HepG2 (cell line): ENCODE results near the gene EPN3. TPM values are rescaled to one million over a fixed set of nuclear protein-coding genes. Genes with fewer than 3 reads are reported as not detected.

ENCODE experiments used
- DMAP1 ChIP-seq: IDR thresholded peaks from 2 replicates; pipeline ENCODE4 v1.6.1; 2016
- HNRNPL ChIP-seq: fragments of 200-400 bp; formaldehyde crosslinking; IDR thresholded peaks from 2 replicates; pipeline ENCODE4 v1.6.1; 2017; ENCODE audit warnings: mild to moderate bottlenecking, low read depth, low read length
- HOXA3 ChIP-seq: sonication (generic); formaldehyde crosslinking; IDR thresholded peaks from 2 replicates; pipeline ENCODE4 v1.5.0; 2020; ENCODE audit warnings: missing genetic modification reagents
- HOXD1 ChIP-seq: sonication (generic); formaldehyde crosslinking; IDR thresholded peaks from 2 replicates; pipeline ENCODE4 v1.5.0; 2020; ENCODE audit warnings: missing genetic modification reagents
- ISL2 ChIP-seq: sonication (generic); formaldehyde crosslinking; IDR thresholded peaks from 2 replicates; pipeline ENCODE4 v1.5.0; 2020; ENCODE audit warnings: missing genetic modification reagents
- MAX ChIP-seq: IDR thresholded peaks from 2 replicates; pipeline ENCODE4 v1.6.1; 2012; ENCODE audit warnings: inconsistent platforms
- NCOA1 ChIP-seq: sonication (generic); formaldehyde crosslinking; IDR thresholded peaks from 2 replicates; pipeline ENCODE4 v1.9.0; 2021; ENCODE audit warnings: missing genetic modification reagents
- RELA ChIP-seq: sonication (generic); formaldehyde crosslinking; IDR thresholded peaks from 2 replicates; pipeline ENCODE4 v1.4.0; 2020; ENCODE audit warnings: missing genetic modification reagents
- STAT6 ChIP-seq: sonication (generic); formaldehyde crosslinking; IDR thresholded peaks from 2 replicates; pipeline ENCODE4 v1.4.0; 2020; ENCODE audit warnings: missing genetic modification reagents, mild to moderate bottlenecking, borderline replicate concordance
- TBX2 ChIP-seq: sonication (generic); formaldehyde crosslinking; IDR thresholded peaks from 2 replicates; pipeline ENCODE4 v1.5.0; 2020; ENCODE audit warnings: missing genetic modification reagents, mild to moderate bottlenecking, borderline replicate concordance
- TFAP4 ChIP-seq: sonication (generic); IDR thresholded peaks from 2 replicates; pipeline ENCODE4 v1.6.1; 2016; ENCODE audit warnings: low read depth, borderline replicate concordance
- ZBTB3 ChIP-seq: sonication (generic); formaldehyde crosslinking; IDR thresholded peaks from 2 replicates; pipeline ENCODE4 v1.4.0; 2020; ENCODE audit warnings: low read depth, mild to moderate bottlenecking, moderate library complexity, missing genetic modification reagents, borderline replicate concordance
- ZBTB40 ChIP-seq, 2 experiments: fragments of 450-650 bp in 1 of 2; sonication (generic) in 1 of 2; formaldehyde crosslinking in 1 of 2; IDR thresholded peaks; 2 replicates each; pipeline versions ENCODE4 v1.6.1 to v1.8.0; 2016 to 2022; ENCODE audit warnings: antibody characterized with exemption in 1 of 2, mild to moderate bottlenecking in 1 of 2, missing genetic modification reagents in 1 of 2
- ZNF33A ChIP-seq: sonication (generic); formaldehyde crosslinking; IDR thresholded peaks from 2 replicates; pipeline ENCODE4 v1.5.1; 2020; ENCODE audit warnings: missing genetic modification reagents, mild to moderate bottlenecking, moderate library complexity, borderline replicate concordance
- ZNF792 ChIP-seq: IDR thresholded peaks from 2 replicates; pipeline ENCODE4 v1.6.1; 2016
- polyA plus RNA-seq, 8 experiments: library from polyadenylated mRNA; depleted of rRNA in 3 of 8; stranded (reverse) in 7 of 8; unstranded in 1 of 8; fragments of >200 nt; fragmentation: Illumina TruSeq in 4 of 8; extraction: Trizol in 4 of 8; gene quantifications; 2 replicates each; pipeline versions ENCODE4 v1.2.1 to v1.2.3, GENCODE V29; 2011 to 2016; ENCODE audit warnings: low read depth in 4 of 8, missing spikeins in 1 of 8, mixed read lengths in 1 of 8; ENCODE audit not compliant: insufficient read depth in 1 of 8
- total RNA-seq, 5 experiments: library from RNA; depleted of rRNA; stranded (reverse); fragments of >200 nt; fragmentation: Illumina TruSeq; extraction: Trizol; gene quantifications; 2 replicates each; pipeline ENCODE4 v1.2.3, GENCODE V29; 2016; ENCODE audit warnings: low read depth in 1 of 5

Gene EPN3
- total and polyA plus RNA-seq, 2 of the 13 experiments (the other 11 are each of a cell fraction or from before 2014, with no cell fraction given): 0.11 to 0.95 TPM

- TF ChIP-seq HOXD1 (CRISPR knock-in tag) (0 out of 2 replicates have a peak, but pooled peaks have one; percentile 25), HOXA3 (peak; percentile 89), ISL2 (CRISPR knock-in tag) (peak; percentile 94), ZNF792 (peak; percentile 73; the same call in 1 of the 2 replicates), TBX2 (CRISPR knock-in tag) (peak; percentile 91), ZBTB3 (no peak), ZBTB40 (IDR thresholded peaks at IDR 0.05) (no peak), ZBTB40 (CRISPR knock-in tag; IDR thresholded peaks at IDR 0.05) (peak; percentile 84), HNRNPL (peak; percentile 60; the same call in 1 of the 2 replicates), MAX (peak; percentile 89), NCOA1 (peak; percentile 94), ZNF33A (no peak), STAT6 (CRISPR knock-in tag) (peak; percentile 83; the same call in 1 of the 2 replicates), RELA (no peak; the same call in 1 of the 2 replicates), DMAP1 (peak; percentile 74; the same call in 1 of the 2 replicates), TFAP4 (peak; percentile 74; the same call in 1 of the 2 replicates)
These were observed 10.6 kb downstream of the EPN3 start (continued) for GRCh38 chr17:50542795-50543774.
